GM19467 (cell line): ENCODE results near the gene RASL11B.
A peak's percentile ranks its signal among the peaks of the same experiment; 100 is the strongest.

Experiments used
- ATAC-seq: cut with Tn5 transposase; IDR thresholded peaks from one replicate; pipeline ENCODE4 v1.9.1; 2021; ENCODE audit warnings: mild to moderate bottlenecking, moderate library complexity; ENCODE audit not compliant: unreplicated experiment

Gene RASL11B

GRCh38 chr4:52873191-52873590 lies 11.1 kb downstream of the RASL11B start:
- ATAC-seq = no peak

- no peak for ATAC-seq
Observed at GRCh38 chr4:52873861-52874343, 11.8 kb downstream of the RASL11B start.

DNA sequence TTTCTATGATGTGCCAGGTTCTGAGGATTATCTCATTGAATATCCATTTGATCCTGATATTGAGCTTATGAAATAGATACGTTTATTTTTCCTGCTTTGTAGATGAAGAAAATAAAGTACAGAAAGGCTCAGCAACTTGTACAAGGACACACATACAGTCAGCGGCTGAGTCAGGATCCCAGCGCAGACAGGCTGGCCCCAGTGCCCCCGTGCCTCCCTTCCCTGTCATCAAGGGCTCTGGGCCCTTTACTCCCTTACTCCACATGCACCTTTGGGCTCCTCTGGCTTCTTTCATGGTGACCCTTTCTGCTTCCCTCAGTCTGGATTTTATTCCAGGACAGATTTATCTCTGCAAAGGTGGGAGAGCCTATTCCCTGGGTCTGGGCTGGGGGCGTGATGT lies 12.8 kb downstream of the RASL11B start:
- no peak for ATAC-seq

- no peak for ATAC-seq
Observed at GRCh38 chr4:52876069-52876468, 14.0 kb downstream of the RASL11B start.

GRCh38 chr4:52877036-52877435 lies 14.9 kb downstream of the RASL11B start:
- ATAC-seq = no peak

- ATAC-seq = no peak
Observed at GRCh38 chr4:52877694-52878093, 15.6 kb downstream of the RASL11B start.

- ATAC-seq = no peak
Observed at GRCh38 chr4:52879471-52879870, 17.4 kb downstream of the RASL11B start.

DNA sequence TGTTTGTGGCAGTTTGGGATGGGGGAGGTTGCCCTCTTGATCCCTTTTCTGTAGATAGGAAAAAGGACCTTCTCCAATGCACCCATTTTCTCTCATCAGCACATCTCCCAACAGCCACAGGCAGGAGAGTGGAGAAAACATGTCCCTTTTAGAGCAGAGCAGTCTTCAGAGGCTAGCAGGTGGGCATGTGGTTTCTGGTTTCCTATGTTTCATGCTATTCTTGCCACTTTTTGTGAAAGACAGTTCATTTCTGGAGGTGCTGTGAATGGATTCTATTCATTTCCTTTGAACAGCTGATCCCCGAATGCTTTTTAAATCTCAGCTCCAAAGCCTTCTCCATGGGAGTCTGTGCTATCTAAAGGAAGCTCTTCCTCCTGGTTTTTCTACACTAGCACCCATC lies 18.9 kb downstream of the RASL11B start:
- no peak for ATAC-seq

DNA sequence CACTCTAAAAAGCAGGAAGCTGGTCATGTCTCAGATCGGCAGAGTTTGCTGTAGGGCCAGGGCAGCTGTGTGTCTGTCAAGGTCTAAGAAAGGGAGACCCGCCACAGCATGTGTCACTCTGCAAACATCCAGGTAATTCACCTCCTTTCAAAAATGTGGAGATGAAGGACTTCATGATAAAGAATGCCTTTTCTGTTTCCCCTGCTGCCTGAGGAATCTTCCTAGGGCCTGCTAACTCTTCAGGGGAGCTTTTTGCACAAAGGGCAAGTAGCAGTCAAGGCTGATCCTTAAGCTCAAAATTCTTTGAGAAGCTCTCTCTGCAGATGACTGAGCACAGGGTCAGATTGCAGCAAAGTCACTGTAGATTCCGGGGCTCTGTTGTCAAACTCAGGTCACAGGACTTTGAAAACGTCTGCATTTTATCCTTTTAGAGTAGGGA lies 21.1 kb downstream of the RASL11B start:
- no peak for ATAC-seq

DNA sequence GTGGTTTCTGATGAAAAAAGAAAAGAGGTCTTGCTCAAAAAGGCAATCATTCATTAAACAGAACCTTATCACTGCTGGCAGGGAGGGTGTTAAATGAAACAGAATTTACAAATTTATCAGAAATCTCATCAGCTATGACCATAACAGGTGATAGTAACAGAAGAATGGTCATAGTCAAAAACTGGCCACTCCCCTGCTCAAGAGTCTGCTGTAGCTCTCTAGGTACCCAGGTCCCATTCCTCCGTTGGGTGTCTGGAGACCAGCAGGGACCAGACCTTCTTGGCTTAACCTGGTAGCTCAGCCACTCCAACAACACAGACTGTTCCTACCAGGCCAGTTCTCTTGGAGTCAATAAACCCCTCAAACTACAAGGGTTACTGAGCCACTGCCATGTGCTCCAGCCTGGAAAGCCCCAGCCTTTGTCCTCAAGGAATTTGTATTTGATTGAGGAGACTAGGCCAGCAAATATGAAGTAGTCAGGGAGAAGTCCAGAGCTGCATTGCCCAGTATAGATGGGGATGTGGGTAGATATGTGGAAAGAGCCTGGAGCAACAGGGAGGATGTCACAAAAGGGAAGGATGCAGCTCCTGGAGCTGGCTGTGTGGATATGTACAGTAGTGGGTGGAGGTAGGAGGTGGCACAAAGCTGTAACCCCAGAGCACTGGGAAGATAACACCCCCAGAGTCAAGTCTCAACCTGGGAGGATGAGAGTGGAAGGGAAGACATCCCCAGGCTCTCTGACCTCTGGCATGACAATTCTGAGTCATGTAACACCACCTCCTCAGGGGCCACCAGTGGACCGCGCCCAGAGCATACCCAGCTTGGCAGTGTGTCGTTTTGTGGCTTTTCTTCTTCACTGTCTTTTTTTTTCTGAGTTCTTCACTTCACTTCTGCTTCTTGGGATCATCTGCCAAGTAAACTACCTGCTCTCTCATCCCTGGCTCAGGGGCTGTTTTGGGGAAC lies 21.9 kb downstream of the RASL11B start:
- ATAC-seq = no peak

- ATAC-seq = no peak
Observed at GRCh38 chr4:52884994-52885393, 22.9 kb downstream of the RASL11B start.

DNA sequence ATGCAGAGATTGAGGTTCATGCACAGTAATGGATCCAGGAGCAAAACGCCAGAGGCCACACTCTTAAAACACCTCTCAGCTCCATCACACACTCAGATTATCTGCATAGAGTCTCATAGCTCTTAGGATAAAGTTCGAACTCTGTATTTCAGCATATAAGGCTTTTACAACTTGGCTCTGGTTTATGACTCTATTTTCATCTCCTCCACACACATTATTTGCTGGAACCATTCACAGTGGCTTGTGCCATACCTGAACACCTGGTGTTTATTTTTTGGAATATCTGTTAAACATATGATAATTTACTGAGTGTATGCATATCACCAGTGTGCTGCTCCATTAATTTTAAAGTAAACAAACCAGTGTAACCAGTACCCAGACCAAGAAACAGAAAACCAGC lies 27.2 kb downstream of the RASL11B start:
- no peak for ATAC-seq

DNA sequence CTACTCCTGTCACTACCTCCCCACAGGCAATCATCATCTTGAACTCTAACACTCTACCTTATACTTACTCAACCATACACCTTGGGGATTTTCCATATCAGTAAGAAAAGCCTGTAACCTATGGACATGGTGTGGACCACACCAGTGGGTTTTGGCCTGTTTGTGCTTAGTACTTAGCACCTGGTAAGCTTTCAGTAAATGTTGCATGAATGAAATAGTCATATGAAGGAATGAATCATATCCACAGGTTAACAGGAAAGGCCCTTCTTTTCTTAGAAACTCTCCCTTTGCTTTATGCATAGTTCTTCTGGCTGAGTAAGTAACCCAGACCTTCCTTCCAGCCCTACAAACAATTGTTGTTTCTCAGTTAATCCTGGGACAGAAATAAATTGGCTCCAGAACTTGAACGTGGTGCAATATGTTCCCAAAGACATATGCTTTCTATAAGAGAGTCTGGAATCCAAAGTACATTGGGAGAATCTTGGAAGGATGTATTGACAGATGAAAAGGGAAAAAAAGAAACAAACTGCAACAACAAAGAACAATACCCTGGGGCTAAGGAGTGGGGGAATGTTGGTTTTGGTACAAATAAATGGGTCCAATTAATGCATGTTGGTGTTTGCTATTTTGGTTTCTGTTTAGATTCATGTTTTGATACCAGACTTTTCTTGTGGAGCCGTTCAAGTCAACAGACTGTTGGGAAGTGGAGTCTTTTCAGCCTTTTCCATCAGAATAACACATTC lies 27.8 kb downstream of the RASL11B start:
- no peak for ATAC-seq

DNA sequence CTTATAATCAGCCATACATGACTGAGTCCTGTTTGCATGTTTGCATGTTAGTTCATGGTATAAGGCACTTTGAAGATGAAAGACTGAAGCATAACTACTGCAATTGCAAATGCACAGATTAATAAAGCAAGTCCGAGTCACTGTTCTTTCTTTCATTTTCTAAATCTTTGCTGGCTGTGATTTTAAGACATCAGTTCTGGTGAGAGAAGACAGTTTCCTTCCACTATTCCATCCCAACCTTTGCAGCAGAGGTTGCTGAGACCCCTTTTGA lies 28.3 kb downstream of the RASL11B start:
- no peak for ATAC-seq

- ATAC-seq = no peak
Observed at GRCh38 chr4:52891743-52892142, 29.6 kb downstream of the RASL11B start.

GRCh38 chr4:52892880-52893279 lies 30.8 kb downstream of the RASL11B start:
- ATAC-seq = no peak

DNA sequence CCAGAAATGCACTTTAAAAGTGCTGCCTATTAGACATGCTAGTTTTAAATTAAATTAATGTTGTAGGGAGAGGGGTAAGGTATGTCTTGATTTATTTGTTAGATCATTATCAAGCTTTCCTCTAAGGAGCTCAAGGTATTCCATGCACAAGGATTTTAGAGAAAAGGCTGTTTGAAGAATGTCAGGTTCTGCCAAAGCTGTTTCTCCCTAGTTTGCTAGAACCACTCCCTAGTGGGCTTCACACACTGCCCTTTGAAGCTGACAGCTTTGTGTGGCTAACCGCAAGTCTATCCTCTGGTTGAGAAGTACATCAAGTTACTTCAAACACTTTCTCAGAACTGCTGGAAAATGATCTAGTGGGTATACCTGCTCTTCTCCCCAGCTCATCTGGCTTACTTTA lies 32.3 kb downstream of the RASL11B start:
- ATAC-seq = no peak

- ATAC-seq = no peak
Observed at GRCh38 chr4:52903273-52903672, 41.2 kb downstream of the RASL11B start.

DNA sequence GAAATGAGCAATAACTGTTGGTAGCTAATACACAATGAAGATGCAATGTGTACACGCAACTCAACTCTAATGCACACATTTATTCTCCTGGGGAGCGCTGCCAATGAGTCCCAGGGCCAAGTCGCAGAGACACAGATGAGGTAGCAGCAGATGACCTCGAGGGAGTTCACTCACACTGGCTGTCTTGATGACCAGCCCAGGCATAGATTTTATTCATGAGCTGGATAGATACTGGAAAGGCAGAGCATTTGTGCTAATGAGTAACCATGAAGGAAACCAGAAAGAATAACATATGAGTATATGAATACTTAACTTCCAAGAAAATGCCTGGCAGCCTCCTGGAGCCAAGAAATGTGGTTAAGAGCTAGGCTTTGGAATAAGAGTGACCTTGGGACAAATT lies 42.3 kb downstream of the RASL11B start:
- no peak for ATAC-seq

GRCh38 chr4:52907510-52907909 lies 45.4 kb downstream of the RASL11B start:
- no peak for ATAC-seq

- ATAC-seq = no peak
Observed at GRCh38 chr4:52910115-52910514, 48.0 kb downstream of the RASL11B start.

DNA sequence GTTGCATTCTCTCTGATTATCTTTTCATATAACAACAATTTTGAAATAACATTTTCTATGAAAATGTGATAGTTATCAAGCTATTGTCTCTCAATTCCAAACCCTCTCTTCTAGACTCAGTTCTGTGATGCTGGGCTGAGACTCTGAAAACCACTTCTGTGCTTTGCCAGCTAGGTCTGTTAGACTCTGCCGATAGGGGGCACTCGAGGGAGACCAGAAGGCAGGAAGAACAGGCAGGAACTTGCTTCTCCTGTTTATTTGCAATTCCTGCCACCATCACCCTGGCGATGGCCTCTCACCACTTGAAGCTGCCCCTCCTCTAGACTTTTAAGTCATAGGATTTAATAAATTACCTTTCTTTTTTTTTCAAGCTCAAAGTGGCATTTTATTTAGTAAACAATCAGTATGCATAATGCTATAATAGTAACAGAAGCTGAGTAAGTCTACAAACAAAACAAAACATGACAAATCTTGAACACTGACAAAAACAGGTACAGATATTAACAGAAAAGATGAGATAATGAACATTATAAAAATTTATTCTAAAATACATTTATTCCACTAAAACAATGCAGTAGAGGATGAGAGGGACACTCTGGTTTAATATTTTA lies 49.7 kb downstream of the RASL11B start:
- peak; percentile 83 for ATAC-seq
